ENCODE data around the gene CSNK1A1.
A peak's percentile ranks its signal among the peaks of the same experiment; 100 is the strongest.

Gene CSNK1A1

DNA sequence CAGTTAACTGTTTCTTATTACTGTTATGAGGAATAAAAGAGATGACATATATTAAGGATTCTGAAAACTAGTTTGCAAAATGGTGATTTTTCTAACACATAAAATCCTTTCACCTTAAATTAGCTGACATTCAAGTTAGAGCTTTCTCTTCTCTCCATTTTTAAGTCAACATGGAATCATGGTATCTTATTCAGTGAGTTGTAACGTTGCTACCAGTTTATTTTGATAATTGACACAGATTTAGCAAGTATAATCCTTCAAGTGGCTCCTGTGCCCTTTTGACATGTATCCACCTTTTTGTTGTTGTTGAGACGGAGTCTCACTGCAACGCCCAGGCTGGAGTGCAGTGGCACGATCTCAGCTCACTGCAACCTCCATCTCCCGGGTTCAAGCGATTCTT lies 58.5 kb downstream of the CSNK1A1 start:
- no peak for DNase-seq (ENCODE audit: low read depth)
- H3K4me3 ChIP-seq (replicated peaks; ENCODE audit: low read depth, low read length): no peak overlapping the region
- TF ChIP-seq, protein P1, sequence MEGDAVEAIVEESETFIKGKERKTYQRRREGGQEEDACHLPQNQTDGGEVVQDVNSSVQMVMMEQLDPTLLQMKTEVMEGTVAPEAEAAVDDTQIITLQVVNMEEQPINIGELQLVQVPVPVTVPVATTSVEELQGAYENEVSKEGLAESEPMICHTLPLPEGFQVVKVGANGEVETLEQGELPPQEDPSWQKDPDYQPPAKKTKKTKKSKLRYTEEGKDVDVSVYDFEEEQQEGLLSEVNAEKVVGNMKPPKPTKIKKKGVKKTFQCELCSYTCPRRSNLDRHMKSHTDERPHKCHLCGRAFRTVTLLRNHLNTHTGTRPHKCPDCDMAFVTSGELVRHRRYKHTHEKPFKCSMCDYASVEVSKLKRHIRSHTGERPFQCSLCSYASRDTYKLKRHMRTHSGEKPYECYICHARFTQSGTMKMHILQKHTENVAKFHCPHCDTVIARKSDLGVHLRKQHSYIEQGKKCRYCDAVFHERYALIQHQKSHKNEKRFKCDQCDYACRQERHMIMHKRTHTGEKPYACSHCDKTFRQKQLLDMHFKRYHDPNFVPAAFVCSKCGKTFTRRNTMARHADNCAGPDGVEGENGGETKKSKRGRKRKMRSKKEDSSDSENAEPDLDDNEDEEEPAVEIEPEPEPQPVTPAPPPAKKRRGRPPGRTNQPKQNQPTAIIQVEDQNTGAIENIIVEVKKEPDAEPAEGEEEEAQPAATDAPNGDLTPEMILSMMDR (IDR thresholded peaks at IDR 0.05; ENCODE audit: low read length, missing control alignments): no peak

DNA sequence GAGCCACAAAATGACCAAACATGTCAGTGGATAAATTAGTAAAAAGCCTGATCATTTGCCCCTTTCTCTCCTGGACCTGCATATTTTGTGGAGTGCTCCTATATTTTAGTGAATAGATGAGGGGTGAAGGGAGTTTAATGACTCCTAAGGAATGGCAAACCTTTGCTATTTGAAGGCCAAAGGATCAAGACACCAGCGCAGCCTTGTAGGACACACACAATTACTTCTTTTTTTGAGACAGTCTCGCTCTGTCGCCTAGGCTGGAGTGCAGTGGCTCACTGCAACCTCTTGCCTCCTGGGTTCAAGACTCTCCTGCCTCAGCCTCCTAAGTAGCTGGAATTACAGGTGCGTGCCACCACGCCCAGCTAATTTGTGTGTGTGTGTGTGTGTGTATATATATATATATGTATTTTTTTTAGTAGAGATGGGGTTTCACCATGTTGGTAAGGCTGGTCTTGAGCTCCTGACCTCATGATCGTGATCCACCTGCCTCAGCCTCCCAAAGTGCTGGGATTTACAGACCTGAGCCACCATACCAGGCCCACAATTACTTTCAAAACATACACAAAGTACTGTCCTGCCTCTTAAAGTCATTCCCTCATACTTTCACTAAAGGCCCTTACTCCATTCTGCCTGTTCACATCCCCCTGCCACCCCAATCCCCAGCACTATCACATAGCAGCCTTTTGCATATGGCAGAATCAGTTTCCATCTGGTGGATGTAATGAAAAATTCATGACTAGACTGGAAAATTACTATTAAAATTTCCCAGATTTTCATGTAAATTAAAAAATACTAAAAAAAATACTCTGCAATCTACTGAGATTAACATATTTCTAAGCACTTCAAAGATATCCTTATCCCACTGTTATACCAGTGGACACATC lies 60.4 kb downstream of the CSNK1A1 start:
- no peak overlapping the region for H3K4me3 ChIP-seq (replicated peaks; ENCODE audit: low read depth, low read length)
- TF ChIP-seq, protein P1 (IDR thresholded peaks at IDR 0.05; ENCODE audit: low read length, missing control alignments): no peak
- no peak for DNase-seq (ENCODE audit: low read depth)

DNA sequence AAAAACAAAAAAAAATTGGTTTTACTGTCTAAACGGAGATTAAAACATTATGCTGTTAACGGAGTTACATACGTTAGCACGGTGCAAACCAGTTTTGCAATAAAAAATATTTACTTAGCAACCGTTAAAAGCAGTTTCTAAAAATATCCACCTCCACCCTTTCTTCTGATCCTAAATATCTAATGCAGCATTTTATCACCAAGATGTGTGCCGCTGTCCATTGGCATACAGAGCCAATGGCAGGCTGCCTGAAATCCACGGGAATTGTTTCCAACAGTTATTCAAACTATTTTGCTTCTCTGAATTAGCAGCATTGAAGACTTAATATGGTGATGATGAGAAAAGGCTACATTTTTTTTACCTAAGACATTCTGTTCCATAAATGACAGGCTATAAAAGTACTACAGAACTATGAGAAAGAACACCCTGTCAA lies 61.6 kb downstream of the CSNK1A1 start:
- peak; percentile 76 for DNase-seq (ENCODE audit: low read depth)
- no peak overlapping the region for H3K4me3 ChIP-seq (replicated peaks; ENCODE audit: low read depth, low read length)
- TF ChIP-seq, protein P1 (IDR thresholded peaks at IDR 0.05; ENCODE audit: low read length, missing control alignments): no peak

DNA sequence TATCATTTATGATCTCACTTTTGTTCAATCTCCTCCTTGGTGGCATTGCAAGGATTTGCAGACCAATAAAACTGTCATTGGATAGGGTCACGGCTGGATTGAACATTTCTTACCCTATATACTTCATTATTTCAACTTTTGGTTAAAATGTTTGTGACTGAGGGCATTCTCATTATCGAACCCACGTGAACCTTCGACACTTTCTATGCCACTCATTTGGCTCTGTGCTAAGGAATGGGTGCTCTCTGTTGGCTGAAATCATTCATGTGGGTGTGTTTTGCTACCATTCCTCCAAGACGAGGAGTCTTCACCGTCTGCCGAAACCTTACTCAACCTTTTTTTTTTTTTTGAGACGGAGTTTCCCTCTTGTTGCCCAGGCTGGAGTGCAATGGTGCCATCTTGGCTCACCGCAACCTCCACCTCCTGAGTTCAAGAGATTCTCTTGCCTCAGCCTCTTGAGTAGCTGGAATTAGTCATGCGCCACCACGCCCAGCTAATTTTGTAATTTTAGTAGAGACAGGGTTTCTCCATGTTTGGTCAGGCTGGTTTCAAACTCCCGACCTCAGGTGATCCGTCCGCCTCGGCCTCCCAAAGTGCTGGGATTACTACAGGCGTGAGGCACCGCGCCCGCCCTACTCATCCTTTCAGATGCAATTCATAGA lies 62.5 kb downstream of the CSNK1A1 start:
- no peak for DNase-seq (ENCODE audit: low read depth)
- TF ChIP-seq, protein P1 (IDR thresholded peaks at IDR 0.05; ENCODE audit: low read length, missing control alignments): no peak
- no peak overlapping the region for H3K4me3 ChIP-seq (replicated peaks; ENCODE audit: low read depth, low read length)

DNA sequence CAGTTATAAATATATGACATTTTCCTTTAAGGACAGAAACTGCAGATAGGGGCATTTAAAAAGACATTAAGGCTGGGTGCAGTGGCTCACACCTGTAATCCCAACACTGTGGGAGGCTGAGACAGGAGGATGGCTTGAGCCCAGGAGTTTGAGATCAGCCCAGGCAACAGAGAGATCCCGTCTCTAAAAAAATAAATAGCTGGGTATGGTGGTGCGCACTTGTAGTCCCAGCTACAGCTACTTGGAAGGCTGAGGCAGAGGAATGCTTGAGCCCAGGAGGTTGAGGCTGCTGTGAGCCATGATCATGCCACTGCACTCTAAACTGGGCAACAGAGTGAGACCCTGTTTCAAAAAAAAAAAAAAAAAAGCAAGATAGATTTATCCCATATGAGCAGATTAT lies 63.6 kb downstream of the CSNK1A1 start:
- no peak for DNase-seq (ENCODE audit: low read depth)
- TF ChIP-seq, protein P1 (IDR thresholded peaks at IDR 0.05; ENCODE audit: low read length, missing control alignments): no peak
- H3K4me3 ChIP-seq (replicated peaks; ENCODE audit: low read depth, low read length): no peak overlapping the region

DNA sequence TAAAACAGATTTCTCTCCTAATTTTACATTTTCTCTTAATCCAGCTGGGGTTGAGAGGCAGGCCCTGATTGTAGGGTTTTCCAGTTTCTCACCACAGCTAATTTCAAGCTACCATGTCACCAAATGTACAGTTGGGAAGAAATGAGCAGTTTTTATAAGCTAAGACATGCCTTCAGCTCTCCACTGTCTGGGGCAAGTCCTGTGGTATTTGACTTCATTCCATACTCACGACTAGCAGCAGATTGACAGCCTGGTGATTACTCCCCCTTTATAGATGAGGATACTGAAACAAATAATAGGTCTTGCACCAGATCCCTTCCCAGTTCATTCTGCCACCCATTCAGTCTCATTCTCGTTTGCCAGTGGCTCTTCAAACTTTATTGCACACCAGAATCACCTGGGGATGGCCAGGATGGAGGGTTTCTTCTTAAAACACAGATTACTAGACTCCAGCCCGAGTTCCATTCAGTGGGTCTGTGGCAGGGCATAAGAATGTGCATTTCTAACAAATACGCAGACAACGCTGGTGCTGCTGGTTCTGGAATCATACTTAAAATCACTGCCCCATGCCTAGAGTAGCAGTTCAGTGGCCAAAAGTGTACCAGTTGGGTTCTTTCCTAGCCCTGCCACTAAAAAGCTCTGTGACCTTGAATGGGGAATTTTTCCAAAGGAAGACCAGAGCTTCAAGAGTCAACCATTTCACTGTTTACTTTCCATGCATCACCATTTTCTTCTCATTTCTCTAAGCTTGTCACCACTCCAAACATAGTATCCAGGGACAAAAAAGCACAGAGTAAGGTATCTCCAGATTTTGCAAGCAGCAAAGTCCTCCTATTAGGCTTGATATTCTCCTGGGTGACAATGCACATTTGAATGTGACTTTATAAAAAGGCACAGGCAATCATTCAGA lies 64.3 kb downstream of the CSNK1A1 start:
- peak; percentile 72 for DNase-seq (ENCODE audit: low read depth)
- TF ChIP-seq, protein P1 (IDR thresholded peaks at IDR 0.05; ENCODE audit: low read length, missing control alignments): no peak
- no peak overlapping the region for H3K4me3 ChIP-seq (replicated peaks; ENCODE audit: low read depth, low read length)

Measured in fibroblast of pulmonary artery (primary cell).